A549 (cell line): ENCODE measurements around the gene GP1BA. TPM values are rescaled to one million over a fixed set of nuclear protein-coding genes. Genes with fewer than 3 reads are reported as not detected.
A peak's percentile ranks its signal among the peaks of the same experiment; 100 is the strongest.

Experiments
- ATAC-seq, 2 experiments: fragments of 200-7000 bp in 1 of 2; fragments of >200 bp in 1 of 2; cut with Nextera tagmentation in 1 of 2; cut with Tn5 transposase in 1 of 2; 3 replicates each; pipeline versions ENCODE4 v1.8.0 to v1.9.1; 2018 to 2020; ENCODE audit warnings: mild to moderate bottlenecking in 1 of 2, moderate library complexity in 1 of 2
- CTCF ChIA-PET: fragments of 300-600 bp; sonication (Branson Sonifier 250); formaldehyde crosslinking; extraction: SDS; loops from one replicate; lab custom pipeline; 2021; ENCODE audit warnings: antibody characterized with exemption, inconsistent platforms; lab: Yijun Ruan, JAX
- POLR2A ChIA-PET: fragments of 350-600 bp; formaldehyde crosslinking; extraction: SDS; loops from one replicate; lab custom pipeline; 2021; ENCODE audit warnings: antibody characterized with exemption, inconsistent platforms; lab: Yijun Ruan, JAX
- DNase-seq, 2 experiments: peaks; one replicate each; pipeline versions ENCODE4 v3.0.0 to v3.0.0-alpha.2; 2011 to 2016; ENCODE audit warnings: low read depth in 1 of 2, low spot score in 1 of 2
- FAIRE-seq: peaks from 2 replicates; lab custom pipeline; 2011; peaks lifted over from hg19 to GRCh38; lab: Jason Lieb, UNC
- H3K27ac ChIP-seq, 2 experiments: fragments of >200 bp; sonication (Bioruptor Twin); formaldehyde crosslinking; 3 replicates each; pipeline ENCODE4 v1.5.1; 2016 to 2017
- H3K4me1 ChIP-seq: fragments of >200 bp; sonication (Bioruptor Twin); formaldehyde crosslinking; 3 replicates; pipeline ENCODE4 v1.6.1; 2016
- H3K4me2 ChIP-seq: fragments of >200 bp; sonication (Bioruptor Twin); formaldehyde crosslinking; 3 replicates; pipeline ENCODE4 v1.6.1; 2016
- H3K4me3 ChIP-seq: fragments of >200 bp; sonication (Bioruptor Twin); formaldehyde crosslinking; 3 replicates; pipeline ENCODE4 v1.5.1; 2016
- H3K9me3 ChIP-seq: fragments of >200 bp; sonication (Bioruptor Twin); formaldehyde crosslinking; 3 replicates; pipeline ENCODE4 v1.6.1; 2016
- BHLHE40 ChIP-seq: IDR thresholded peaks from 2 replicates; pipeline ENCODE4 v1.6.1; 2012; ENCODE audit warnings: low read depth, low read length, inconsistent platforms
- ESRRA ChIP-seq: fragments of 150-350 bp; IDR thresholded peaks from 2 replicates; pipeline ENCODE4 v1.6.1; 2014; ENCODE audit warnings: mild to moderate bottlenecking, low read length, borderline replicate concordance
- HDAC2 ChIP-seq: fragments of 200-600 bp; sonication (generic); IDR thresholded peaks from 2 replicates; pipeline ENCODE4 v1.6.1; 2016
- HMGXB4 ChIP-seq: fragments of 250-450 bp; sonication (Bioruptor Pico); IDR thresholded peaks from 2 replicates; pipeline ENCODE4 v1.5.0; 2021; ENCODE audit warnings: mild to moderate bottlenecking, moderate library complexity, borderline replicate concordance
- HOXB5 ChIP-seq: fragments of 250-450 bp; sonication (Bioruptor Pico); IDR thresholded peaks from 2 replicates; pipeline ENCODE4 v1.5.0; 2020; ENCODE audit warnings: mild to moderate bottlenecking, moderate library complexity
- JUNB ChIP-seq: fragments of >200 bp; sonication (Bioruptor Twin); formaldehyde crosslinking; IDR thresholded peaks from 2 replicates; pipeline ENCODE4 v1.6.1; 2016
- NFE2L2 ChIP-seq: fragments of 150-350 bp; conservative IDR thresholded peaks from 2 replicates; pipeline ENCODE4 v1.6.1; 2014; ENCODE audit warnings: low read length
- POLR2AphosphoS2 ChIP-seq: conservative IDR thresholded peaks from 2 replicates; pipeline ENCODE4 v1.6.1; 2012; ENCODE audit warnings: low read length, improper control_type of control experiment, inconsistent platforms
- RFX5 ChIP-seq: fragments of 450-650 bp; IDR thresholded peaks from 2 replicates; pipeline ENCODE4 v1.7.1; 2014; ENCODE audit warnings: antibody characterized with exemption, mild to moderate bottlenecking, moderate library complexity
- SREBF2 ChIP-seq: fragments of 450-650 bp; IDR thresholded peaks from 2 replicates; pipeline ENCODE4 v1.6.1; 2014; ENCODE audit warnings: mild to moderate bottlenecking, moderate library complexity
- TP53 ChIP-seq: fragments of 250-450 bp; sonication (Bioruptor Pico); IDR thresholded peaks from 2 replicates; pipeline ENCODE4 v1.5.0; 2021; ENCODE audit warnings: mild to moderate bottlenecking, moderate library complexity
- USF2 ChIP-seq: fragments of 450-650 bp; IDR thresholded peaks from 2 replicates; pipeline ENCODE4 v1.6.1; 2014; ENCODE audit warnings: antibody characterized with exemption
- ZFP36 ChIP-seq: fragments of 450-650 bp; IDR thresholded peaks from 2 replicates; pipeline ENCODE4 v1.6.1; 2014; ENCODE audit warnings: borderline replicate concordance; ENCODE audit not compliant: partially characterized antibody
- ZNF302 ChIP-seq: fragments of 250-450 bp; sonication (Bioruptor Pico); IDR thresholded peaks from 2 replicates; pipeline ENCODE4 v1.9.0; 2021; ENCODE audit warnings: inconsistent platforms, mild to moderate bottlenecking, moderate library complexity
- WGBS: methylation state at CpG from one replicate; pipeline ENCODE4 v1.1.6; 2017; ENCODE audit errors: missing lambda C conversion rate; 5-methylcytosine and 5-hydroxymethylcytosine counted together
- polyA plus RNA-seq, 4 experiments: library from polyadenylated mRNA; depleted of rRNA in 3 of 4; stranded (reverse); fragments of >200 nt; fragmentation: RNase III in 1 of 4; extraction: RNeasy Plus Mini Kit Qiagen cat#74134 plus additional on column Dnase treatment in 1 of 4; gene quantifications; 2 replicates in 3 of 4; 3 replicates in 1 of 4; pipeline ENCODE4 v1.2.3, GENCODE V29; 2011 to 2017

GP1BA gene
- polyA plus RNA-seq, 2 of the 4 experiments (the other 2 are of a cell fraction), result not detected

GRCh38 chr17:4938069-4938491 lies 6.0 kb downstream of the GP1BA start:
- DNase-seq (no peak), ATAC-seq (no peak), FAIRE-seq (no peak)
- H3K4me1 ChIP-seq, result peaks cover 30% of the 10 kb centered on the region
- H3K9me3 ChIP-seq, result no peaks in the 10 kb centered on the region
- 94% methylated on average over 11 of the region's 11 CpGs for WGBS
- ChIA-PET CTCF (interaction anchor here (2.6 to 3.5 kb wide), 3 partner anchors 14 to 43 kb away, joined by 13 to 14 read pairs (median 14); no protein-coding TSS in a partner anchor), POLR2A (interaction anchor here (2.9 kb wide), 1 partner anchor 29 kb away, joined by 17 read pairs; no protein-coding TSS in a partner anchor)
- H3K4me2 ChIP-seq, result peak overlapping the region; percentile 94; the same call in 2 of the 3 replicates
- peak overlapping the region in 1 of 2 experiments; percentile 89; a peak in 2 of 6 replicates for H3K27ac ChIP-seq
- TF ChIP-seq USF2, result no peak
- TF ChIP-seq JUNB, result no peak
- no peak for TF ChIP-seq SREBF2
- no peak for TF ChIP-seq RFX5
- H3K4me3 ChIP-seq, result no peak overlapping the region

DNA sequence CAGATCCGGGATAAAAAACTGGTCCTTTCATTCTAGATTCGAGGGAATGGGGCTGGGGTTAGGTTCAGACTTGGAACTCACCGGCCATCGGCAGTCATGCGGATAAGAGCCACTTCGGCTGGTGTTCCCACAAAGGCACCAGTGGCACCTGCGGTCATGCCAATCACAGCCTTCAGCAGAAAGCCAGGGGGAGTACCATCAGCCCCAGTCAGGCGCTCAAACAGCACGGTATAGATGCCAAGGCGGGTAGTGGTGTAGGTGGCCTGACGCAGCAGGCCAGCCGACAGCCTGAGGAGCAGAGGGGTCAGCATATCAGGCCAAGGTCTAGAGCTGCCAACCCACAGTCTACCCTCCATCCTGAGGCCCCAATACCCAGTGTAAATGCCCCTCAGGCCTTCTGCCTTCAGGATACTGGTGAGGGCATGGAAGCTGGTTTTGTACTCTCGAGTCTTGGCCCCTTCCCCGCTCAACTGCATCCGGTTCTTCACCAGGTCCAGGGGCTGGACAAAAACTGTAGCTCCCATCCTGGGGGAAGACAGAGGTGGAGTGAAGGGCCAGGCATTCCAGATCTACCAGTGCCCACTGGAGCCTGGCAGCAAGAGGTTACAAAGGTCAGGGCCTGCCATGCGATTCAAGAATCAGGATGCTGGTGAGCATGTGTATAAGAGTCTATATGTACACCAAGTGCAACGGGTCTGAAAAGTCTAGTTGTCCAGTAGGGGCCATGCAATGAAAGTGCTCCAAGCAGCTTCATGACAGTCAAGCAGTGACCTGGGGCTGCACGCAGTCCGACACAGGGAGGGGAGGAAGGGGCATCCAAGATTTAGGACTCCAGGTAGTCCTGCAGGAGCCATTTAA lies 6.8 kb downstream of the GP1BA start:
- CTCF ChIA-PET, result interaction anchor here (0.5 to 3.5 kb wide), 16 partner anchors 10 to 149 kb away, joined by 3 to 33 read pairs (median 6); partner anchors contain the start of genes CAMTA2, CHRNE and SPAG7
- no peak for FAIRE-seq

GRCh38 chr17:4939546-4939795 lies 7.4 kb downstream of the GP1BA start:
- ChIA-PET POLR2A (interaction anchor here (0.6 to 3.2 kb wide), 19 partner anchors 8 to 230 kb away, joined by 3 to 83 read pairs (median 6); partner anchors contain the start of genes ARRB2, CAMTA2, CHRNE and ENO3), CTCF (interaction anchor here (0.5 to 3.5 kb wide), 16 partner anchors 10 to 149 kb away, joined by 3 to 33 read pairs (median 6); partner anchors contain the start of genes CAMTA2, CHRNE and SPAG7)
- FAIRE-seq (no peak), ATAC-seq (no peak), DNase-seq (no peak)
- WGBS, result 1% methylated on average over 10 of the region's 16 CpGs
- TF ChIP-seq TP53 (CRISPR knock-in tag) (0 out of 2 replicates have a peak, but pooled peaks have one; percentile 50), ZNF302 (CRISPR knock-in tag) (no peak), HDAC2 (no peak)
- Histone ChIP-seq H3K27ac (peak overlapping the region; percentile 89 to 93), H3K4me2 (peak overlapping the region; percentile 94), H3K9me3 (no peaks in the 10 kb centered on the region), H3K4me1 (peaks cover 44% of the 10 kb centered on the region), H3K4me3 (peak overlapping the region; percentile 85)

More for the DNA sequence above, 6.8 kb downstream of the GP1BA start:
- peaks cover 38% of the 10 kb centered on the region for H3K4me1 ChIP-seq
- WGBS, result 69% methylated on average over 19 of the region's 19 CpGs
- no peak for ATAC-seq
- POLR2A ChIA-PET, result interaction anchor here (1.0 to 3.2 kb wide), 9 partner anchors 11 to 207 kb away, joined by 3 to 83 read pairs (median 6); partner anchors contain the start of genes ENO3, PFN1 and SPAG7
- no peak for DNase-seq
- peak overlapping the region; percentile 85 for H3K4me3 ChIP-seq
- H3K9me3 ChIP-seq, result no peaks in the 10 kb centered on the region
- TF ChIP-seq HMGXB4 (CRISPR knock-in tag) (no peak), ESRRA (no peak), HOXB5 (CRISPR knock-in tag) (no peak), BHLHE40 (no peak), POLR2AphosphoS2 (no peak), SREBF2 (no peak), ZFP36 (no peak), NFE2L2 (no peak)
- peak overlapping the region; percentile 89 to 93 for H3K27ac ChIP-seq
- H3K4me2 ChIP-seq, result peak overlapping the region; percentile 94
